ENCODE results near the gene FOLR2. TPM values are rescaled to one million over a fixed set of nuclear protein-coding genes. Genes with fewer than 3 reads are reported as not detected.
"Not testable (repeated sequence)": the region's sequence is repeated elsewhere in the genome, so short reads cannot be mapped to it uniquely, and the experiment has no call there.

Gene FOLR2
- not detected in 3 replicates for total RNA-seq
- long read RNA-seq = 0 reads

- Mint-ChIP-seq H3K36me3 (ENCODE audit: low read depth) (no peaks in the 10 kb centered on the region), H3K9me3 (ENCODE audit: low read depth) (no peaks in the 10 kb centered on the region), H3K27ac (ENCODE audit: unreplicated experiment) (no peak within 1 kb of the TSS), H3K4me3 (ENCODE audit: unreplicated experiment) (no peak within 1 kb of the TSS), H3K27me3 (ENCODE audit: low read depth) (peaks cover 34% of the 10 kb centered on the region), H3K4me1 (ENCODE audit: low read depth) (no peaks in the 10 kb centered on the region)
- DNase-seq (ENCODE audit: low spot score) = no peak
- TF ChIP-seq CTCF (IDR thresholded peaks at IDR 0.05) = no peak
Observed at GRCh38 chr11:72216638-72217037, at the start of gene FOLR2. TSS of gene FOLR2 (plus strand) at chr11:72216794. CDS start at chr11:72218585, 1,791 bp downstream.

GRCh38 chr11:72169046-72169555, 47.5 kb upstream of the FOLR2 start:
- peaks cover 16% of the 10 kb centered on the region for H3K27me3 Mint-ChIP-seq (ENCODE audit: low read depth)
- not testable (repeated sequence) for H3K36me3 Mint-ChIP-seq (ENCODE audit: low read depth); H3K4me3 Mint-ChIP-seq (ENCODE audit: unreplicated experiment); DNase-seq (ENCODE audit: low spot score); H3K9me3 Mint-ChIP-seq (ENCODE audit: low read depth); H3K27ac Mint-ChIP-seq (ENCODE audit: unreplicated experiment); H3K4me1 Mint-ChIP-seq (ENCODE audit: low read depth)

- H3K27ac Mint-ChIP-seq (ENCODE audit: unreplicated experiment); DNase-seq (ENCODE audit: low spot score); H3K36me3 Mint-ChIP-seq (ENCODE audit: low read depth); H3K4me1 Mint-ChIP-seq (ENCODE audit: low read depth); H3K4me3 Mint-ChIP-seq (ENCODE audit: unreplicated experiment); H3K9me3 Mint-ChIP-seq (ENCODE audit: low read depth): not testable (repeated sequence)
- H3K27me3 Mint-ChIP-seq (ENCODE audit: low read depth) = peaks cover 14% of the 10 kb centered on the region
Observed at GRCh38 chr11:72169754-72170153, 46.8 kb upstream of the FOLR2 start.

DNA sequence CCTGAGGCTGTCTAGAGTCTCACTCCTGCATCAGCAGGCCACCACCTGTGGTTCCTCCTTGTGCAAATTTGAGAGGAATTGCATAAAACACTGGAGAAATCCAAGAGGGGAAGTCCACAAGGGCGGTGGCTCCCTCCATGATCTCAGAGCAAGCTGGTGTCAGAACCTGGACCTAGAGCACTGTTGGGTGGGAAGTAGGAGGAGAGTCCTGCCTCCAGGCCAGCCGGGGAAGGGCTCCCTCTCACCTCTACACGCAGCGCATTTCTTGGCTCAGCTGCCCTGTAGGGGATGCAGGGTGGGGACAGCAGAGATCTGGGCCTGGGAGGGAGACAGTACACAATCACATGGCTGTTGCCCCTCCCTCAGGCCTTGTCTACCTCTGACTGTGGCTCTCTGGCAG, 44.6 kb upstream of the FOLR2 start:
- not testable (repeated sequence) for H3K9me3 Mint-ChIP-seq (ENCODE audit: low read depth); H3K27ac Mint-ChIP-seq (ENCODE audit: unreplicated experiment); H3K4me1 Mint-ChIP-seq (ENCODE audit: low read depth); DNase-seq (ENCODE audit: low spot score); H3K36me3 Mint-ChIP-seq (ENCODE audit: low read depth); H3K4me3 Mint-ChIP-seq (ENCODE audit: unreplicated experiment)
- peaks cover 14% of the 10 kb centered on the region for H3K27me3 Mint-ChIP-seq (ENCODE audit: low read depth)

DNA sequence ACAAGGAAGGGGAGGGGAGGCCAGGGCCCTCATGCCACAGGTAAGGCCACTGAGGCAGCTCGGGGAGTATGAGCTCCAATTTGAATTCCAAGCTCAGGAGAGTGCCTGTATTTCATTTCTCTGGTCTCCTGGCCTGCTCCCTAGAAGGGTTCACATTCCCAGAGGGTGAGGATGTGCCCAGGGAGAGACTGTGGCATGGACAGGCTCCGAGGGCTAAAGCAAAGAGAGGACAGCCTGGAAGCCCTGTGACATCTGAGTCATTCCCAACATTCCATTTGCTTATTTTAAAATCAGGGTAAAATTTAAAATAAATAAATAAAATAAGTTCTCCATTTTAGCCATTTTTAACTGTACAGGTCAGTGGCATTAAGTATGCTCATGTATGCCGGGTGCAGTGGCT, 43.3 kb upstream of the FOLR2 start:
- no peak overlapping the region for H3K27ac Mint-ChIP-seq (ENCODE audit: unreplicated experiment)
- no peaks in the 10 kb centered on the region for H3K4me1 Mint-ChIP-seq (ENCODE audit: low read depth)
- no peak overlapping the region for H3K4me3 Mint-ChIP-seq (ENCODE audit: unreplicated experiment)
- no peaks in the 10 kb centered on the region for H3K9me3 Mint-ChIP-seq (ENCODE audit: low read depth)
- H3K36me3 Mint-ChIP-seq (ENCODE audit: low read depth) = peaks cover 2% of the 10 kb centered on the region
- H3K27me3 Mint-ChIP-seq (ENCODE audit: low read depth) = peaks cover 18% of the 10 kb centered on the region
- no peak for TF ChIP-seq CTCF (IDR thresholded peaks at IDR 0.05)
- no peak for DNase-seq (ENCODE audit: low spot score)

GRCh38 chr11:72174302-72175070, 42.1 kb upstream of the FOLR2 start:
- TF ChIP-seq CTCF (IDR thresholded peaks at IDR 0.05) = no peak

GRCh38 chr11:72177656-72178055, 38.9 kb upstream of the FOLR2 start:
- no peak for DNase-seq (ENCODE audit: low spot score)
- Mint-ChIP-seq H3K4me1 (ENCODE audit: low read depth) (no peaks in the 10 kb centered on the region), H3K9me3 (ENCODE audit: low read depth) (no peaks in the 10 kb centered on the region), H3K27me3 (ENCODE audit: low read depth) (peaks cover 28% of the 10 kb centered on the region), H3K27ac (ENCODE audit: unreplicated experiment) (no peak overlapping the region), H3K4me3 (ENCODE audit: unreplicated experiment) (no peak overlapping the region), H3K36me3 (ENCODE audit: low read depth) (no peaks in the 10 kb centered on the region)
- no peak for TF ChIP-seq CTCF (IDR thresholded peaks at IDR 0.05)

More at GRCh38 chr11:72174302-72175070, 42.1 kb upstream of the FOLR2 start:
- DNase-seq (ENCODE audit: low spot score) = no peak
- H3K4me3 Mint-ChIP-seq (ENCODE audit: unreplicated experiment) = no peak overlapping the region
- H3K27me3 Mint-ChIP-seq (ENCODE audit: low read depth) = peaks cover 21% of the 10 kb centered on the region
- H3K9me3 Mint-ChIP-seq (ENCODE audit: low read depth) = no peaks in the 10 kb centered on the region
- H3K36me3 Mint-ChIP-seq (ENCODE audit: low read depth) = peaks cover 2% of the 10 kb centered on the region
- no peak overlapping the region for H3K27ac Mint-ChIP-seq (ENCODE audit: unreplicated experiment)
- H3K4me1 Mint-ChIP-seq (ENCODE audit: low read depth) = no peaks in the 10 kb centered on the region
